ENCODE data around the gene GFM1.

DNA sequence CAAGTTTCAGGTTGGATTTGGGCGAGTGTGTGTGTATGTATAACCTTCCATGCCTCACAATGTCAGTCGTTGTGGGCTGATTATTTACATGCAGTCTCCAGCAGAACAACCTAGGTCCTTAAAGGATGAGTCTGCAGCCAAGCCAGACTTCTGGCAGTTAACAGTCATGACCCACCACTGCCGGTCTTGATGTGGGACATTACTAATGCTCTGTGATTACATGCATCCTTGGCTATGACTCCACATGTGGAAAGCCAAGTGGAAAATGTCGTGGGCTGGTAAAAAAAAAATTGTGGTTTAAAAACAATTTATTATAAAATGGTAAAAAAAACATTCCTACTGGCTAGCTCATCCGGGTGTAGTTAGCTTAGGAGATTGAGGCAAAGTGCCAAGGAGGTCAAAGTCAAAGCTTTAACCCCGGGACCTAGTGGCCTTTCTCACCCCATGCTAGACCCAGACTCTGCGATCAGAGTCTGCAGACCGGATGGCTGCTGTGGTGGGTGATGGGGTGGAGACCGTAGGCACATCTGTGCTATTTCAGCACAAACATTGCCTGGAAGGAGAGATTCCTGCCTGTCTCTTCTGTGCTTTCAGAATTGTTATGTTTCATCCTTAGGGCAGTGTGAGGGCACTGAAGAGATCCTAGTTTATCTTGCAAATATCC is 81.2 kb downstream of the GFM1 start:
- TF ChIP-seq, protein P1, sequence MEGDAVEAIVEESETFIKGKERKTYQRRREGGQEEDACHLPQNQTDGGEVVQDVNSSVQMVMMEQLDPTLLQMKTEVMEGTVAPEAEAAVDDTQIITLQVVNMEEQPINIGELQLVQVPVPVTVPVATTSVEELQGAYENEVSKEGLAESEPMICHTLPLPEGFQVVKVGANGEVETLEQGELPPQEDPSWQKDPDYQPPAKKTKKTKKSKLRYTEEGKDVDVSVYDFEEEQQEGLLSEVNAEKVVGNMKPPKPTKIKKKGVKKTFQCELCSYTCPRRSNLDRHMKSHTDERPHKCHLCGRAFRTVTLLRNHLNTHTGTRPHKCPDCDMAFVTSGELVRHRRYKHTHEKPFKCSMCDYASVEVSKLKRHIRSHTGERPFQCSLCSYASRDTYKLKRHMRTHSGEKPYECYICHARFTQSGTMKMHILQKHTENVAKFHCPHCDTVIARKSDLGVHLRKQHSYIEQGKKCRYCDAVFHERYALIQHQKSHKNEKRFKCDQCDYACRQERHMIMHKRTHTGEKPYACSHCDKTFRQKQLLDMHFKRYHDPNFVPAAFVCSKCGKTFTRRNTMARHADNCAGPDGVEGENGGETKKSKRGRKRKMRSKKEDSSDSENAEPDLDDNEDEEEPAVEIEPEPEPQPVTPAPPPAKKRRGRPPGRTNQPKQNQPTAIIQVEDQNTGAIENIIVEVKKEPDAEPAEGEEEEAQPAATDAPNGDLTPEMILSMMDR (IDR thresholded peaks at IDR 0.05) = no peak
- TF ChIP-seq EP300 (IDR thresholded peaks at IDR 0.05) = no peak

Data from ovary (tissue), 3 donors.